HL-60/S4 (cell line): ENCODE results near the gene TLR10.
"Not testable (repeated sequence)": the region's sequence is repeated elsewhere in the genome, so short reads cannot be mapped to it uniquely, and the experiment has no call there.

ENCODE experiments used
- in situ Hi-C: fragments of 300-500 bp; cut with MboI; formaldehyde crosslinking; loops from 2 replicates; pipeline ENCODE4 v1.14.3; 2022; ENCODE audit warnings: low sequenced_read_pairs

TLR10 gene

DNA sequence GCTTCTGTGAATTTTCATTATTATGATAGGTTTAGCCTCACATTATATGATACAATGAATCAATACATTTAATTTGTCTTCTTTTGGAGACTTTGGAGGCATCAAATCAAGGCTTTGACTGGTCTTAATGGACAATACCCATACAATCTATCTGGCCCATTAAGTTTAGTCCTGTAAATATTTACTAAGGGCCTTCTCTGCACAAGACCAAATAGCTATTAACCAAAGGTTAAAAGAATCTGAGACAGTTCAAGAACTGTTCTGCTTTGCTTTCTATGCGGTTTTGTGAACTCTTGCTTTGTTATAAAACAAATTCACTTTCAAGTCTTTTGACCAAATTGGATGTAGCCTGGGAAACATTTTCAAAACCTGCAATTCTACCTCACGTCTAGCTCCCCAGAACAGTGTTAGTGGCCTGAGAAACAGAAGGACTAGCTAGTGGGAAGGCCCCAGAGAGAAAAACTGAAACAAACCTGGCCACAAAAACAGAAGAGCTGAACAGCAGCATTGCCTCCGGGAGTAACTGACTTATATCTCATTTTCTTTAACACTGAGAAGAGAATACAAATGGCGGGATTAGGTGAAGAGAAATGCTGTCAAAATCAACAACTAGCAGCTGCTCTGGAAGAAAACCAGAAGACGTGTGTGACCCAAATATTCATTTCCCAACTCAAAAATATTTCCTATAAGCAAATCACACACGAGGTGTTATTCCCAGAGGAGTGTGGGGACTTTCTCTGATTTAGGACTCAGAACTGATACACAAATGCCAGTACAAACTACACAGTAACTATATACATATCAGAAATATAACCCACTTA, 21.3 kb upstream of the TLR10 start:
- in situ Hi-C loops, result no loop called here

DNA sequence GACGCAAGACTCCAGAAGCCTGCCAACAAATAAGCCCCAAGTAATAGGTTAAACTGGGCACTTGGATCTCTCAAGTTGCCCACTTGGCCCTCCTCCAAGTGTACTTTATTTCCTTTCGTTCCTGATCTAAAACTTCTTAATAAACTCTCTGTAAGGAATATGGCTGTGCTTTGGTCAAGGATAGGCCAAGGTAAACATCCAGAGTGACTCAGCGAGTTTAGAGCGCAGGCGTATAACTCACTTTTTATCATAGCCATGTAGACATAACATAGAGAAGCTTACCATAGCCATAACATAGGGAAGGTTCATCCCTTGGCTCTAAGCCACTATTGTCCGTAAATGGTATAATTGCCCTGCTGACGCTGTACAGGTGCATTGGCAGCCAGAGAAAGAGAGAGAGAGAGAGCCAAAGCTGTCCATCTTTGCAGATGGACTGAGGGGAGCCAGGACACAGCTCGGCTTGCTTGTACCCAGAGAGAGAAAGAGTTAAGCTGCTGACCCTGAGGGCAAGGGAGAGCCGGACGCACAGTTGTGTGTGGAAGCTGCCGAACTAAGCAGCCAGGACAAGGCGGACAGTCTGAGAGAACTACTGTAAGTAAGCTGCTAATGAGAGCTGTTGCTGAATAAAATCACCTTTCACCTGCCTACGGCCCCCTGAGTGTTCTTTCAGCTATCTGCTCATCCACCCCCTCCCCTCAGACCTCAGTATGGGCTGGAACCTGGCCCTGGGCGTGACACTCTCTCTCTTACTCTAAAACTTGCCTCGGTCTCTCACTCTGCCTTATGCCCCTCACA, 20.0 kb upstream of the TLR10 start:
- in situ Hi-C loops, result no loop called here

DNA sequence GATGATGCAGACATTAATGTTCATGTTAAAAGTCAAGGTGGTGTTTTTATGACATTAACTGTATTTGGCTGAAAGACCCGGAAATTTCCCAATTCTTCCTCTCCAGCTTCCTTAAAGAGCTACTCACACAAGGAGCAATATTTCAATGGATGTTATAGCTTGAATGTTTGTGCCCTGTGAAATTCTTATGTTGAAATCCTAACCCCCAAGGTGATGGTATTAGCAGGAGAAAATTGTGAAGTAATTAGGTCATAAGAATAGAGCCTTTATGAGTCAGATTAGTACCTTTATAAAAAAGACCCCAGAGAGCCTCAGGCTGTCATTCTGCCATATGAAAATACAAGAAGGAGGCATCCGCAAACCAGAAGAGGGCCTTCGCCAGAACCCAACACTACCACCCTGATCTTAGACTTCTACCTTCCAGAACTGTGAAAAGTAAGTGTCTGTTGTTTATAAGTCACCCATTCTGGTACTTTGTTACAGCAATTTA, 18.2 kb upstream of the TLR10 start:
- in situ Hi-C loops, result no loop called here

DNA sequence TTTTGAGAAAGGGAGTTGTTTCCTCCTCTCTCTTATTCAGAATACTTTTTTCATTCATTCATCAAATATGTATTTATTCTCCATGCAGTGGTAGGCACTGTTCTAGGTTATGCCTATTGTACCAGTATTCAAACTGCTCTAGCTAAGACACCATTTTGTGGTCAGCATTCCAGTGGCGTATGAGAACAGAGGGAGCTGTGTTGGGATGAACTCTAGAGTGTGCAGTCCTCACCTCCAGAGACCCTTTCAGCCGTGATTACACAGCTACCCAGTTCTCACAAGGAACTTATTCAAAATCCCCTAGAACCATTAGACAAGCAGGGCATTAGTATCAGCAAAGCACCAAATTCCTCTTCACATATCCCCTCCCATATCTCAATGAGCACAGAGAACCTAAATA, 17.6 kb upstream of the TLR10 start:
- in situ Hi-C loops, result no loop called here

DNA sequence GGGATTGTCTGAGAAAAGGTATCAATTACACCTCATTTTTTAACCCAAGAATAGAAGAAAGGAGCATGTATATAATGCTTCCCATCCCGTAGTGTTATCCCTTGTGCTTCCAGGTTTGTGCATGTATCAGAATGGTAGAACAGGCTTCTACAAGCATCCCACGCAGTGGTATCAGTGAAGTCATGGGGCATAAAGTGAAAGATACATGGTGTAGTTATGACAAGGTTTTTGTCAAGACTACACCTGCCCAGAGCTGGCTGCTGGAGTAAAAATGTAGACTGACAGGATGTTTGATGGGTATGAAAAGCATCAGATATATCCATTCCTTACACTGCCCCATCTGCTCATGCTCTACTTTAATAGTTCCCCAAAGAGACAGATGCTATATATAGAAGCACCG, 12.3 kb upstream of the TLR10 start:
- in situ Hi-C loops, result no loop called here

DNA sequence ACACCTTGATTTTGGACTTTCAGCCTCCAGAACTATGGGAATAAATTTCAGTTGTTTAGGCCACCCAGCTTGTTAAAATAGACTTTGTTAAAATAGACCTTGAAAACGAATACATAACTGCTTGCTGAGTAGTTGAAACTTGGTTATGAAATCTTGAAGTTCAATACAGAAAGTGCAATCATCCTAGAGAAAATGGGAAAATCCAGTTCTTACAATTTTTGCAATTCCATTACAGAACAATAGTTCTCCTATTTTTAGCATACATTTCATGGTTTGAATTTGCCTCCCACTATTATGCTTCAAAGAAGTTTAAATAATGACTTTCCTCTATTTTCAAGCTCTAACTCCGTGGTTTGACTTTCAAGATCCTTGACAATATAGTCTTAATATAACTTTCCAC, 11.3 kb upstream of the TLR10 start:
- in situ Hi-C loops, result no loop called here

DNA sequence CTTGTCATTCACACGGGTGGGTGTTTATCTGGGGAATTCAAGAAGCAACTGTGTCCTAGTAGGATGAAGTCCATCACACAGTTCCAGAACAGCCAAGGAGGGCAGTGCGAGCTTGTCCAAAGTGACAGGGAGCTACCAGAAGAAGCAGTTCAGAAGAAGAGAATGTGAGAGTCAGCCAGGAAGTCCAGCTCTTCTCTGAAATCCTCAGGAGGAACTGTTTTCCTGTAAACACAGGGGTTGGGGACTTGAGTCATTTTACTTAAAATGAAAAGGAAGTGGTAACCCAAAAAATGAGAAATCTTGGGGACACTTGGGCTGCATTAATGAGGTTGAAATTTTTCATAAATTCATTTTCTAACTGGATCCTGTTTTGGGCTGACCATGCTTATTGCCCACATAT, 8.2 kb upstream of the TLR10 start:
- in situ Hi-C loops, result no loop called here

DNA sequence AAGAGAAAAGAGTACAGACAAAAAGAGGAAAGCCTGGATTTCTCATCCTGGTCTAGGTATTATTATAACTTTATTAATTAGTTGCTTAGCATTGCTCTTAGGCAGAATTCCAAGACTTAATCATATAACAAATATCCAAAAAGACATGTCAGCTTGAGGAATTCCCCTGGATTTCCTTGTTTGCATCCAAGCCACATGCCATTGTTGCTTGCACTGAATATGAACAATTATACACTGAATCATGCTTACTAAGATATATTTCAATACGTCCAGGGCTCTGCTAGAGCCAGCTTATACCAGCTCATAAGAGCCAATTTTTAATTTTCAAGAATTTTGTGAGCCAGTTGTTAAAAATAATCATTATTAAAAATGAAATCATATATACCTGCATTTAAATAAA, 5.5 kb upstream of the TLR10 start:
- in situ Hi-C loops, result no loop called here

DNA sequence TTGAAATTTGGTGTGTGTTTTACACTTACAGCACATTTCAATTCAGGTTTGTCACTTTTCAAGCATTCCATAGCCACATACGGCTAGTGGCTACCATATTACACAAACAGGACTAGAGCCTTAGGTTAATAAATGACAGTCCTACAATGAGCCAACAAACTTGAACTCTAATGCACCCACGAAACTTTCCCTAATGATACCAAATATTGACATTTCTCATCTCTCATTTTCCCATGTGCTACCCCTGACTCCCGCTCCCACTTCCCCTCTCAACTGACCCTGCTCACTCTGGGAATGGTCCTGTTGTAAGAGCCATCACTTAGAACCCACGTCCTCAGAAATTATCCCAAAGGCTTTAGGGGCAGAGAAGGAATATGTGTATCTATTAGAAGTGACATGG, 4.9 kb upstream of the TLR10 start:
- in situ Hi-C loops, result no loop called here

DNA sequence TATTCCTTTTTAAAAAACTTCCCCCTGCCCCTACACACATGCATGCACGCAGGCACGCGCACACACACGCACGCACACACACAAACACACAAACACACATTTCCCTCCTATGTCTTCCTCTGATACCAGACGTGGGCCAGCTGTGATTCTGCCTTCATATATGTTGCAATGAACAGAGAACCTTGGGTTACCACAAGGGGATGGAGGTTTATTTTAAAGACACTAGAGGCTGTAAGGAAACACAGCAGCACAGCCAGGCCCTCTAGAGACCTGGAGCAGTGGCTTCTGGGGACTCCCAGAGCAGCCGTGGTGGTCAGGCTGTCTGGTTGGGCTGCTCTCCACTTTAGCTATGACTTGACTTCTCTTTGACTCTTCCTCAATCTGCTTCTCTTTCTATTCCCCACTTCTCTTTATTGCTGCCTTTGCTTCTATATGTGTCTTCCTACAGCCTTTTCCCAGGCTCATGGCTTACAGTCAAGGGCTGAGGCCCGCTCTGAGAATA, 3.2 kb upstream of the TLR10 start:
- in situ Hi-C loops, result no loop called here

DNA sequence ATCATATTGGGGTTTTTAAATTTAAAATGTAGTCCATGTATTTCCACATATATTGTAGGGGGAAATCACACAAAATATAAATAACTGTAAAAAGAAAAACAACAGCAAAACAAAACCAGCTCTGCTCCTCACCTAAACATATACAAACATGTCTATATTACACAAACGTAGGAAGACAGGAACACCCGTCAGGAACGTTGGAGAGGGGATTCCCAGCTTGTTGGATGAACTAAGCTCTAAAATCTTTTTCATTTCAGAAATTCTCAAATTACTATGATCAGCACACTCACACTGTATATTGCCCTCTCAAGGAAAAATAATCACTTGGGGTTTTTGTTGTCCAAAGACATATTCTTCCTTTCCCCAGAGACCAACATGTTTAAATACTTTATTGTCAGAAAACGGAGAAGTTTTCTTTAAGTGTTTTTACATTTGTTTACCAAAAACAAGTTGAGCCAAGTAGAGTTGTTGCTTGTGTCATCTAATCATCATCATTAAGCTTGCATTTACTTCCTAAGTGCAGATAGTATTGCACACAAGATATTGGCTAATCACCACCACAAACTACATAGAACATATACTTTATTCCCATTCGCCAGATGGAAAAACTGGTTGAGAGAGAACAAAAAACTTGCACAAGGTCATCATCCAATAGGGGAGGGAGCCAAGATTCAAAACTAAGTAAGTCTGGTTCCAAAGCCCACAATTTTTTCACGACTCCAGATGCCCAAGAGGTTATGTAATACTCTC, 2.4 kb upstream of the TLR10 start:
- in situ Hi-C loops, result no loop called here

DNA sequence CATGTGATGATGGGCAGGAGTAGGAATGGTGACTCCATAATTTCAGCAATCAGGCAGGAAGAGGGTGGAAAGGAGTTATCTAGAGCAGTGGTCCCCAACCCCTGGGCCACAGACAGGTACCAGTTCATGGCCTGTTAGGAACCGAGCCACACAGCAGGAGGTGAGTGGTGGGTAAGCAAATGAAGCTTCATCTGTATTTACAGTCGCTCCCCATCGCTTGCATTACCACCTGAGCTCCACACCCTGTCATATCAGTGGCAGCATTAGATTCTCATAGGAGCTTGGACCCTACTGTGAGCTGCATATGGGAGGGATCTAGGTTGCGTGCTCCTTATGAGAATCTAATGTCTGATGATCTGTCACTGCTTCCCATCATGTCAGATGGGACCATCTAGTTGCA, 1.4 kb upstream of the TLR10 start:
- in situ Hi-C loops, result no loop called here

DNA sequence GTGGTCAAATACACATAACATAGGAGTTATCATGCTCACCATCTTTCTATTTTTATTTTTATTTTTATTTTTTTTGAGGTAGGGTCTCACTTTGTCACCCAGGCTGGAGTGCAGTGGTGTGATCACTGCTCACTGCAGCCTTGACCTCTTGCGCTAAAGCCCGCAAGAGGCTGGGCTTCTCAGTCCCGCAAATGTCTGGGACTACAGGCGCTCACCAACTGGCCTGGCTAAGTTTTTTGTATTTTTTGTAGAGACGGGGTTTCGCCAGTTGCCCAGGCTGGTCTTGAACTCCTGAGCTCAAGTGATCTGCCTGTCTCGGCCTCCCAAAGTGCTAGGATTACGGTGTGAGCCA, 295 bp upstream of the TLR10 start:
- in situ Hi-C loops, result no loop called here

DNA sequence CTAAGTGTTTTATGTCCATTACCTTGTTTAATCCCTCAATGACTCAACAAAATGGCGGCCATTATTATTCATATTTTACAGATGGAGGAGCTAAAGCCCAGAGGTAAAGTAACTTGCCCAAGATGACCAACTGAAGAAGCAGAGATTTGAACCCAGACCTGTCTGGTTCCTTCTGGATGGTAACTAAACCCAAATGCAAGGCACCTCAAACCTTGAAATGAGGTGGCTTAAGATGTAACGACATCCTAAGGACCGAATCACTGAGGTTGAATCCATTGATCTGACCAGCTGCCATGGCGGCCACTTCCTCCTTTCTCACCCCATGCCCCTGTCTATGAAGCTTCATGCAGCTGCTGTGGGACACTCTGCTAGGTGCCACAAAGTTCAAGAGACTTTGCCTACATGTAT, 932 bp downstream of the TLR10 start:
- in situ Hi-C loops, result no loop called here

DNA sequence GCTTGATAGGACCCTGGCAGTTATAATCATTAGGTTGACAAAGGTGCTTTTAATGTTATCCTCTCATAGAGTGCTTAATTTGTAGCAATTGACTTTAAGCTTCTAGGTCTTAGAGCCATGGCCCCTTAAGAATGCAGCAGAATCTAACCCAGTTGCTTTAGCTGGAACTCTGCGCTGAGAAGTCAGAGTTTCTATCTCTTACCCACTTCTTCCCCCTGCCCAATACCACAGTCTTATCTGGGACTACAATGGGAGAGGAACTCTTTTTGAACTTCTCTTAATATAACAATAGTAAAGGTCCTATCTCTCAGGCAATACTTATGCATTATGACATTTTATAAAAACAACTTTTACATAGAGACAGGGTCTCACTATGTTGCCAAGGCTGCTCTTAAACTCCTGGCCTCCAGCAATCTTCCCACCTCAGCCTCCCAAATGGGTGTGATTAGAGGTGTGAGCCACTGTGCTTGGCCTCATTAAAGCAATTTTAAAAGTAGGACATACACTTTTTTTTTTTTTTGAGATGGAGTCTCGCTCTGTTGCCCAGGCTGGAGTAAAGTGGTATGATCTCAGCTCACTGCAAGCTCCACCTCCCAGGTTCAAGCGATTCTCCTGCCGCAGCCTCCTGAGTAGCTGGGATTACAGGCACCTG, 1.8 kb downstream of the TLR10 start:
- in situ Hi-C loops, result no loop called here

DNA sequence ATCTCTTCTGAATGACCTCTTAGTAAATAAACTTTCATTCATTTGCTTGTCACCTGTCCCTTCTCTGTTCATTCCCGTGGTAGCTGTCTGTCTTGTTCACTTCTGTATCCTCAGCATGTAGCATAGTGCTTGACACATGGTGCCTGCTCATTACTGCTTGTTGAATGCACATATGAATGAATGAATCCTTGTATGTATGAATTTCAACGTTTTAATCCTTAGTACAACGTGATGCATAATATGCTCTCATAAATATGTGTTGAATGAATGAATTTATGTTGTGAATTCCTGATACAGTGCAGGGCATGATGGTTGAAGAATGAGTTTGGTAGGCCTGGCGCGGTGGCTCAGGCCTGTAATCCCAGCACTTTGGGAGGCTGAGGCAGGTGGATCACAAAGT, 3.0 kb downstream of the TLR10 start:
- in situ Hi-C loops, result no loop called here

DNA sequence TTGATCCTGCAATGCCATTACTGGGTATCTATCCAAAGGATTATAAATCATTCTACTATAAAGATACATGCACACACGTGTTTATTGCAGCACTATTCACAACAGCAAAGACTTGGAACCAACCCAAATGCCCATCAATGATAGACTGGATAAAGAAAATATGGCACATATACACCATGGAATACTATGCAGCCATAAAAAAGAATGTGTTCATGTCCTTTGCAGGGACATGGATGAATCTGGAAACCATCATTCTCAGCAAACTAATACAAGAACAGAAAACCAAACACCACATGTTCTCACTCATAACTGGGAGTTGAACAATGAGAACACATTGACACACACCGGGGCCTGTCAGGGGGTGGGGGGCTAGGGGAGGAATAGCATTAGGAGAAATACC, 4.9 kb downstream of the TLR10 start:
- in situ Hi-C loops, result not testable (repeated sequence)

DNA sequence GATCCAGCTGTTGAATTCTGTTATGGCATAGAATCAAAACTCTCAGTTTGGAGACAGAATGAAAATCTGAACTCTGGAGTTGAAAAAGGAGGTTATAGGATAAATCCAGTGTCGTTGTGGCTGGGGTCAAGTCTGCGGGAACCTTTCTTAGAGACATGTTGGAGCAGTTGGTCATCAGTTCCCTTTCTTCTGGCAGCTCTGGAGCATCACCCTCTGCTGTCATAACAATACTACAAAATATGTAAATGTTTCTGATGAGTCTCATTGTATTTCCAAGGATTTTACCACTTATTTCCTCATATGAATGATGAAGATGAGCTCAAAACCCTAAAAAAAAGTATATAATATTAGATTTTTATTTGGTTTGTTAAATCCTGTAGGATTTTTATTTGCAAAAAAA, 7.5 kb downstream of the TLR10 start:
- in situ Hi-C loops, result no loop called here

DNA sequence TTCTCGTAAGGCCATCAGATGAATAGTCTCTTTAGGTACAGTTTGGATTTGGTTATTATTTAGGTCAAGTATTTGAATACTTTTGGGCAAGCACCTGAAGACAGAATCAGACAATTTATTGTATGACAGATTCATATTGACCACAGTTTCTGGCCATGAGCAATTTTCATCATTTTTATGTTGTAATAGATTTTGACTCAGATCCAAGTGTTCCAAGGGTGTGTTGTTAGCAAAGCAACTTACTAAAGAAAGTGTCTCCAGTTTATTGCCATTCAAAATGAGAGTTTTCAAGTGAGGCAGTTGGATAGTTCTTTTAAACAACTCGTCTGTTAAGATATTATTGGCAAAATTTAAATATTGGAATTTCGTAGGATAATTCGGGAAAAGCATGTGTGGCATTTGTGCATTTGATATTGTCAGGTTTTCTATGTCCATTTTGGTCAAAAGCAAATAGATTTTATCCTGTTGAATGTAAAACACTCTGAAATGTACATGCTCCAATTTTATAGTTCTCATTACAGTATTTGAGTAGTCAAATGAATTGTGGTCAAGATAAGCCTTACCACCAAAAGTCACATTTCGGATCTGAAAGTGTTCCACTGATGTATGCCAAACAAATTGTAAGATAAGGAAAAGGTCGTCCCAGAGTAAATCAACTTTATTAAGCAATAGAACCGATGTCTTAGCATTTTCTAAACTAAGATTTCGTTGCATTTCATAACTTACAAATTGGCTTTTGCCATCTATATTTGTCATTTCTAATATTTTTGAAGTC, 8.4 kb downstream of the TLR10 start:
- in situ Hi-C loops, result loop anchor here (25.0 kb wide), 1 partner anchor 363 kb away; no protein-coding TSS in a partner anchor

DNA sequence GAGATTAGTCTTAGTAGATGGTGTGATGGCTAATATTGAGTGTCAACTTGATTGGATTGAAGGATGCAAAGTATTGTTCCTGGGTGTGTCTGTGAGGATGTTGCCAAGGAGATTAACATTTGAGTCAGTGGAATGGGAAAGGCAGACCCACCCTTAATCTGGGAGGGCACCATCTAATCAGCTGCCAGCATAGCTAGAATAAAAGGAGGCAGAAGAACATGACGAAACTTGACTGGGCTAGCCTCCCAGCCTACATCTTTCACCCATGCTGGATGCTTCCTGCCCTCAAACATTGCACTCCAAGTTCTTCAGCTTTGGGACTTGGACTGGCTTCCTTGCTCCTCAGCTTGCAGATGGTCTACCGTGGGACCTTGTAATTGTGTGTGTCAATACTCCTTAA, 12.5 kb downstream of the TLR10 start:
- in situ Hi-C loops, result loop anchor here (25.0 kb wide), 1 partner anchor 367 kb away; no protein-coding TSS in a partner anchor
